ENCODE measurements around the gene XYLT1.

- no peak for TF ChIP-seq POLR2AphosphoS5 (IDR thresholded peaks at IDR 0.05; ENCODE audit: borderline replicate concordance, low read depth, low read length)
- no peak for TF ChIP-seq EZH2 (IDR thresholded peaks at IDR 0.05)
- TF ChIP-seq FOXP2 (optimal IDR thresholded peaks at IDR 0.05; ENCODE audit: control extremely low read depth, extremely low read length, insufficient read depth) = no peak
Measured at GRCh38 chr16:17360693-17361122, 110.1 kb downstream of the XYLT1 start.

Measured in SK-N-MC (cell line).